Ishikawa (cell line): ENCODE data around the gene SPATS1.

Experiments used
- CEBPB ChIP-seq: IDR thresholded peaks from 2 replicates; pipeline ENCODE4 v1.6.1; 2012
- CREB1 ChIP-seq: IDR thresholded peaks from 2 replicates; pipeline ENCODE4 v1.6.1; 2012; ENCODE audit warnings: low read depth
- EGR1 ChIP-seq: IDR thresholded peaks from 2 replicates; pipeline ENCODE4 v1.6.1; 2012
- EP300 ChIP-seq: IDR thresholded peaks from 2 replicates; pipeline ENCODE4 v1.6.1; 2012; ENCODE audit warnings: borderline replicate concordance
- FOXM1 ChIP-seq: IDR thresholded peaks from 2 replicates; pipeline ENCODE4 v1.6.1; 2012; ENCODE audit warnings: low read depth, borderline replicate concordance
- MAX ChIP-seq: IDR thresholded peaks from 2 replicates; pipeline ENCODE4 v1.6.1; 2012
- NFIC ChIP-seq: IDR thresholded peaks from 2 replicates; pipeline ENCODE4 v1.6.1; 2012
- RAD21 ChIP-seq: IDR thresholded peaks from 2 replicates; pipeline ENCODE4 v1.6.1; 2012; ENCODE audit warnings: low read depth
- TAF1 ChIP-seq: IDR thresholded peaks from 2 replicates; pipeline ENCODE4 v1.6.1; 2012; ENCODE audit warnings: low read depth, mild to moderate bottlenecking
- TCF12 ChIP-seq: IDR thresholded peaks from 2 replicates; pipeline ENCODE4 v1.6.1; 2012; ENCODE audit warnings: low read depth
- TEAD4 ChIP-seq: IDR thresholded peaks from 2 replicates; pipeline ENCODE4 v1.6.1; 2012
- USF1 ChIP-seq: IDR thresholded peaks from 2 replicates; pipeline ENCODE4 v1.6.1; 2012
- YY1 ChIP-seq: IDR thresholded peaks from 2 replicates; pipeline ENCODE4 v1.6.1; 2012; ENCODE audit warnings: low read depth
- ZBTB7A ChIP-seq: IDR thresholded peaks from 2 replicates; pipeline ENCODE4 v1.6.1; 2012; ENCODE audit warnings: low read depth
- TF ChIP-seq, protein P1 (sequence below): IDR thresholded peaks from 2 replicates; pipeline ENCODE4 v1.6.1; 2012; ENCODE audit warnings: low read depth, mild to moderate bottlenecking

The SPATS1 gene

DNA sequence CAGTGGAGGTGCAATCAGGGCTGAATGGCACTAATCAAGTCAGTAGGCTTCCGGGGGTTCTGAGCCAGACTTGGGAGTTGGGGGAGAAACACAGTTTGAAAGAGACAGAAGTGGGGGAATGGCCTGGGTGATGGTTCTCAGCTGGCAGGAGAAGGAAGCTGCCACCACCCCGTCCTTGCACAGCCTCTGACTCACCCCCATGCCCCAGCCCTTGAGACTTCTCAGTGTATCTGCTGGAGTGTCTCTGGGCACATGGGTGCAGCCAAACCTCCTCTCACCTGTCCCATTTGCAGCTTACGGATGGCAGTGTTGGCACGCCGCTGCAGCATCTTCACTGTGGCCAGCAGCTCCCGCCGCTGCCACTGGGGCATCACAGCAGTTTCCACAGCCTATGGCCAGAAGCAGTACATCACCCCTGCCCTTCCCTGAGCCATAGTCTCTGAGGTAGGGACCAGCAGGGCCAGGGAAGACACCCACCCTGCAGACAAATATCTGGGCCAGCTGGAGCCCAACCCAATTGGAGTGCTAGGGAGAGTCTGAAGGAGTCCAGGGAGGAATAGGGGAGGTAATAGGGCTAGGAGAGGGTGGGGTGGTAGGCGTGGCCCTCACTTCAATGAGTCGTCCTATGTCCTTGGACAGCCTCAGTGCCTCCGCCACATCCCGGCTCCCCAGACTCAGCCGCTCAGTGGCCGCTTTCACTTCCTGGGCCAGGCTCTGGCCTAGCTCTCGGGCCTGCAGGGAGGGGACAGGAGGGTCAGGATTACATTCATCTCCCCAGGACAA, 40.5 kb upstream of the SPATS1 start:
- no peak for TF ChIP-seq NFIC
- no peak for TF ChIP-seq TAF1
- TF ChIP-seq ZBTB7A, result no peak
- TF ChIP-seq CEBPB, result no peak
- TF ChIP-seq, protein P1, sequence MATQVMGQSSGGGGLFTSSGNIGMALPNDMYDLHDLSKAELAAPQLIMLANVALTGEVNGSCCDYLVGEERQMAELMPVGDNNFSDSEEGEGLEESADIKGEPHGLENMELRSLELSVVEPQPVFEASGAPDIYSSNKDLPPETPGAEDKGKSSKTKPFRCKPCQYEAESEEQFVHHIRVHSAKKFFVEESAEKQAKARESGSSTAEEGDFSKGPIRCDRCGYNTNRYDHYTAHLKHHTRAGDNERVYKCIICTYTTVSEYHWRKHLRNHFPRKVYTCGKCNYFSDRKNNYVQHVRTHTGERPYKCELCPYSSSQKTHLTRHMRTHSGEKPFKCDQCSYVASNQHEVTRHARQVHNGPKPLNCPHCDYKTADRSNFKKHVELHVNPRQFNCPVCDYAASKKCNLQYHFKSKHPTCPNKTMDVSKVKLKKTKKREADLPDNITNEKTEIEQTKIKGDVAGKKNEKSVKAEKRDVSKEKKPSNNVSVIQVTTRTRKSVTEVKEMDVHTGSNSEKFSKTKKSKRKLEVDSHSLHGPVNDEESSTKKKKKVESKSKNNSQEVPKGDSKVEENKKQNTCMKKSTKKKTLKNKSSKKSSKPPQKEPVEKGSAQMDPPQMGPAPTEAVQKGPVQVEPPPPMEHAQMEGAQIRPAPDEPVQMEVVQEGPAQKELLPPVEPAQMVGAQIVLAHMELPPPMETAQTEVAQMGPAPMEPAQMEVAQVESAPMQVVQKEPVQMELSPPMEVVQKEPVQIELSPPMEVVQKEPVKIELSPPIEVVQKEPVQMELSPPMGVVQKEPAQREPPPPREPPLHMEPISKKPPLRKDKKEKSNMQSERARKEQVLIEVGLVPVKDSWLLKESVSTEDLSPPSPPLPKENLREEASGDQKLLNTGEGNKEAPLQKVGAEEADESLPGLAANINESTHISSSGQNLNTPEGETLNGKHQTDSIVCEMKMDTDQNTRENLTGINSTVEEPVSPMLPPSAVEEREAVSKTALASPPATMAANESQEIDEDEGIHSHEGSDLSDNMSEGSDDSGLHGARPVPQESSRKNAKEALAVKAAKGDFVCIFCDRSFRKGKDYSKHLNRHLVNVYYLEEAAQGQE, result no peak
- no peak for TF ChIP-seq CREB1
- TF ChIP-seq TEAD4, result no peak
- TF ChIP-seq RAD21, result no peak
- no peak for TF ChIP-seq EP300
- no peak for TF ChIP-seq USF1
- TF ChIP-seq TCF12, result no peak
- no peak for TF ChIP-seq EGR1
- no peak for TF ChIP-seq YY1
- TF ChIP-seq MAX, result no peak
- TF ChIP-seq FOXM1, result no peak

- TF ChIP-seq CEBPB (no peak), TEAD4 (no peak), USF1 (no peak), TCF12 (no peak), FOXM1 (no peak), EP300 (no peak), ZBTB7A (no peak), TAF1 (no peak), CREB1 (no peak), NFIC (no peak), MAX (no peak), RAD21 (no peak), YY1 (no peak)
- TF ChIP-seq, protein P1, result no peak
Measured at GRCh38 chr6:44302856-44303255, 39.6 kb upstream of the SPATS1 start.

DNA sequence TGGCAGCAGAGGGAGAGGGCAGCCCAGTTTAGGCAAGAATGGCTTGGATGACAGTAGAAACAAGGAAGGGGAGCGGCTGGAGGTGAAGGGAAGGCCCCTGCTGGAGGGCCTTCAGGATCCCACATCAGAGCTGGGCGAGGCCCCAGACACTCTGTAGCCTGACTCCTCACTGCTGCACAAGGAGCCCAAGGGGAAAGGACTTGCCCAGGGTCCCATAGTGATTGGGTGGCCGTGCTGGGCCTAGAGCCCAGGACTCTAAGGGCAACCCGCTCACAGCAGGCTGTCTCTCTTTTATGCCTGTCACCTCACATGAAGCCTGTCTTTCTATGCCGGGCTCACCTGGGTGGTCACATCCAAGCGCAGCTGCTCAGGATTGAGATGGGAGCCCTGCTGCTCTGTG, 38.6 kb upstream of the SPATS1 start:
- TF ChIP-seq CEBPB, result no peak
- TF ChIP-seq NFIC, result no peak
- no peak for TF ChIP-seq EP300
- no peak for TF ChIP-seq USF1
- no peak for TF ChIP-seq ZBTB7A
- TF ChIP-seq, protein P1, result no peak
- no peak for TF ChIP-seq CREB1
- TF ChIP-seq EGR1, result no peak
- no peak for TF ChIP-seq FOXM1
- no peak for TF ChIP-seq TEAD4
- TF ChIP-seq RAD21, result no peak
- no peak for TF ChIP-seq MAX
- no peak for TF ChIP-seq TCF12
- no peak for TF ChIP-seq TAF1
- TF ChIP-seq YY1, result no peak
